Measurements from ENCODE around the gene RBM44. TPM values are rescaled to one million over a fixed set of nuclear protein-coding genes. Genes with fewer than 3 reads are reported as not detected.

The RBM44 gene
- total and polyA plus RNA-seq, 3 experiments from 2014 or later, result 0.07 to 0.63 (median 0.33) TPM

- Histone ChIP-seq H3K36me3 (ENCODE audit: insufficient read depth, low read length) (no peaks in the 10 kb centered on the region), H3K27ac (ENCODE audit: low read depth, low read length) (no peak overlapping the region), H3K4me1 (ENCODE audit: insufficient read depth, low read length) (peaks cover 10% of the 10 kb centered on the region), H3K4me3 (ENCODE audit: low read length) (no peak overlapping the region), H3K27me3 (ENCODE audit: insufficient read depth, low read length, poor library complexity, severe bottlenecking) (no peaks in the 10 kb centered on the region), H3K9me3 (ENCODE audit: low read length) (no peaks in the 10 kb centered on the region)
- Mint-ChIP-seq H3K9me3 (no peaks in the 10 kb centered on the region), H3K4me1 (peaks cover 7 to 19% (median 8%) of the 10 kb centered on the region in 3 donors), H3K27ac (no peak overlapping the region), H3K27me3 (peaks cover 17 to 41% of the 10 kb centered on the region in 2 donors), H3K36me3 (peaks cover 0 to 3% (median 0%) of the 10 kb centered on the region in 3 donors), H3K4me3 (no peak overlapping the region)
- POLR2A ChIA-PET, result no interaction called here
- no peak for DNase-seq
- CTCF ChIA-PET, result no interaction called here
Measured at GRCh38 chr2:237870126-237870525, 71.5 kb downstream of the RBM44 start.

DNA sequence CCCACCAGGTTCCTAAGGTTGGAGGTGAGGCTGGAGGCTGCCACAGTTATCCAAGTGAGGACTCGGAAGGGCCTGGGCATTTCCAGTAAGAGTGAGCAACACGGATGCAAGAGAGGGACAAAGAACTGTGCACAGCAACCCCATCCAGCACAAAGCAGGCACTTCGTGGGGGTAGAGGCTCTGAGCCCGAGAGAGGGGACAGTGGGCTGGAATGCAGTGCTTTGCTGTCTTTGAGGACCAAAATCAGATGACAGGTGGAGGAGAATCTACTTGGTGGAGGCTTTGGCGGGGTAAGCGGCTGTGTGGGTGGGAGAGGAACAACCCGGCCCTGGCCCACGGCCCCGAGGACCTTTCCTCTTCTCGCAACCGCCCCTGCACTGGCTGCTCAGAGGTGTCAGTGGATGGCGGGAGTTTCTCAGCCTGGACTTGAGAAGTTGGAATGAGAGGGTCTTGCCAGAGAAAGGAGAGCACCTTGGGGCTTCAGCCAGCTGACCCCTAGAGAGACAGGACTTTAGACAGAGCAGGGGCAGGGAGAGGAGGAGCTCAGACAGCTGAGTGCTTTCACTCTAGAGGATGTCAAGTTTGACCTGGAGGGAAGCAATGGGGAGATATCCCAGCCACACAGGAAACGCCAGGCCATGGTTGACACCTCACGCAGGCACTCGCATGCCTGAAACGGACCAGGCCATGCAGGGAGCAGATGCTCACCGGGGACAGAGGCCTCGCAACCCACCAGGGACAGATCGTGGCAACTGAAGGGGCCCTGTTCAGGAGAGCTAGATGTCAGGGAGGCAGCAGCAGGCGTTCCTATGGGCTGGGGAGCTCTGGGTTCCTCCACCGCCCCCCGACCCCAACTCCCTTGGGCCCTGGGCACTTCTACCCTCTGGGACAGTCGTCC, 72.4 kb downstream of the RBM44 start:
- Mint-ChIP-seq H3K36me3 (peaks cover 0 to 3% (median 0%) of the 10 kb centered on the region in 3 donors), H3K9me3 (no peaks in the 10 kb centered on the region), H3K4me3 (no peak overlapping the region), H3K27me3 (peaks cover 17 to 41% of the 10 kb centered on the region in 2 donors), H3K27ac (peak overlapping the region in 1 of 8 donors; percentile 66), H3K4me1 (peaks cover 7 to 19% (median 8%) of the 10 kb centered on the region in 3 donors)
- no peak for DNase-seq
- H3K4me1 ChIP-seq (ENCODE audit: insufficient read depth, low read length), result peaks cover 10% of the 10 kb centered on the region
- H3K4me3 ChIP-seq (ENCODE audit: low read length), result no peak overlapping the region
- H3K27me3 ChIP-seq (ENCODE audit: insufficient read depth, low read length, poor library complexity, severe bottlenecking), result no peaks in the 10 kb centered on the region
- no peaks in the 10 kb centered on the region for H3K9me3 ChIP-seq (ENCODE audit: low read length)
- H3K27ac ChIP-seq (ENCODE audit: low read depth, low read length), result no peak overlapping the region
- ChIA-PET CTCF (no interaction called here), POLR2A (no interaction called here)
- no peaks in the 10 kb centered on the region for H3K36me3 ChIP-seq (ENCODE audit: insufficient read depth, low read length)

GRCh38 chr2:237872178-237872887, 73.8 kb downstream of the RBM44 start:
- Mint-ChIP-seq H3K4me1 (peaks cover 7 to 19% (median 8%) of the 10 kb centered on the region in 3 donors), H3K9me3 (no peaks in the 10 kb centered on the region), H3K27me3 (peaks cover 17 to 43% of the 10 kb centered on the region in 2 donors), H3K36me3 (peaks cover 0 to 3% (median 0%) of the 10 kb centered on the region in 3 donors), H3K27ac (no peak overlapping the region), H3K4me3 (no peak overlapping the region)
- H3K36me3 ChIP-seq (ENCODE audit: insufficient read depth, low read length), result no peaks in the 10 kb centered on the region
- peaks cover 10% of the 10 kb centered on the region for H3K4me1 ChIP-seq (ENCODE audit: insufficient read depth, low read length)
- no peaks in the 10 kb centered on the region for H3K27me3 ChIP-seq (ENCODE audit: insufficient read depth, low read length, poor library complexity, severe bottlenecking)
- no peak for DNase-seq
- ChIA-PET CTCF (no interaction called here), POLR2A (no interaction called here)
- H3K4me3 ChIP-seq (ENCODE audit: low read length), result no peak overlapping the region
- no peak overlapping the region for H3K27ac ChIP-seq (ENCODE audit: low read depth, low read length)
- H3K9me3 ChIP-seq (ENCODE audit: low read length), result no peaks in the 10 kb centered on the region

DNA sequence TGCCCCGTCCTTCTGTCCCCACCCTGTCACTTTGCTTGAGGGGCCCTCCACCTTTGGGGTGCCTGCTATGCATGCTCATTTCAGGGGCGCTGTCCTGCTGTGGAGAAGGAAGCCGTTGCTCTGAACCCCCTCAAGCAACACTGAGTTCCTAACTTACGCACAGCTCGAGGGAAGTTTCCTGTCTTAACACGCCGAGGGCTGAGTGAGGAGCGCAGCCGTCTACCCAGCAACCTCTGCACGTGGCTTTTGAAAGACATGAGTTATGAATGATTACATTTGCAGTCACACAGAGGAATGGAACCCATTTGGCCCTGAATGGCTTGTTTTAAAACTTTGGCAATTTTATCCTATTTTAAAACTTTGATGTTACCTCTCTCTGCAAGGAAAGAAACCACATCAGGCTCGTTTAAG, 74.8 kb downstream of the RBM44 start:
- CTCF ChIA-PET, result no interaction called here

GRCh38 chr2:237873897-237874551, 75.4 kb downstream of the RBM44 start:
- Mint-ChIP-seq H3K9me3 (no peaks in the 10 kb centered on the region), H3K27ac (no peak overlapping the region), H3K27me3 (peaks cover 14 to 33% of the 10 kb centered on the region in 2 donors), H3K4me1 (peaks cover 1 to 12% (median 3%) of the 10 kb centered on the region in 3 donors), H3K4me3 (no peak overlapping the region), H3K36me3 (peaks cover 0 to 3% (median 0%) of the 10 kb centered on the region in 3 donors)
- ChIA-PET CTCF (no interaction called here), POLR2A (no interaction called here)
- no peaks in the 10 kb centered on the region for H3K9me3 ChIP-seq (ENCODE audit: low read length)
- H3K27me3 ChIP-seq (ENCODE audit: insufficient read depth, low read length, poor library complexity, severe bottlenecking), result no peaks in the 10 kb centered on the region
- H3K4me1 ChIP-seq (ENCODE audit: insufficient read depth, low read length), result peaks cover 5% of the 10 kb centered on the region
- H3K36me3 ChIP-seq (ENCODE audit: insufficient read depth, low read length), result no peaks in the 10 kb centered on the region
- no peak overlapping the region for H3K27ac ChIP-seq (ENCODE audit: low read depth, low read length)
- DNase-seq, result no peak
- H3K4me3 ChIP-seq (ENCODE audit: low read length), result no peak overlapping the region

More for the DNA sequence above, 74.8 kb downstream of the RBM44 start:
- Histone ChIP-seq H3K4me3 (ENCODE audit: low read length) (no peak overlapping the region), H3K27me3 (ENCODE audit: insufficient read depth, low read length, poor library complexity, severe bottlenecking) (no peaks in the 10 kb centered on the region), H3K9me3 (ENCODE audit: low read length) (no peaks in the 10 kb centered on the region), H3K4me1 (ENCODE audit: insufficient read depth, low read length) (peaks cover 10% of the 10 kb centered on the region), H3K27ac (ENCODE audit: low read depth, low read length) (no peak overlapping the region), H3K36me3 (ENCODE audit: insufficient read depth, low read length) (no peaks in the 10 kb centered on the region)
- Mint-ChIP-seq H3K27me3 (peaks cover 17 to 39% of the 10 kb centered on the region in 2 donors), H3K27ac (peak overlapping the region in 1 of 8 donors; percentile 64), H3K4me3 (no peak overlapping the region), H3K36me3 (peaks cover 0 to 3% (median 0%) of the 10 kb centered on the region in 3 donors), H3K4me1 (peaks cover 7 to 18% (median 7%) of the 10 kb centered on the region in 3 donors), H3K9me3 (no peaks in the 10 kb centered on the region)
- DNase-seq, result peak in 1 of 5 donors; percentile 14
- POLR2A ChIA-PET, result no interaction called here

DNA sequence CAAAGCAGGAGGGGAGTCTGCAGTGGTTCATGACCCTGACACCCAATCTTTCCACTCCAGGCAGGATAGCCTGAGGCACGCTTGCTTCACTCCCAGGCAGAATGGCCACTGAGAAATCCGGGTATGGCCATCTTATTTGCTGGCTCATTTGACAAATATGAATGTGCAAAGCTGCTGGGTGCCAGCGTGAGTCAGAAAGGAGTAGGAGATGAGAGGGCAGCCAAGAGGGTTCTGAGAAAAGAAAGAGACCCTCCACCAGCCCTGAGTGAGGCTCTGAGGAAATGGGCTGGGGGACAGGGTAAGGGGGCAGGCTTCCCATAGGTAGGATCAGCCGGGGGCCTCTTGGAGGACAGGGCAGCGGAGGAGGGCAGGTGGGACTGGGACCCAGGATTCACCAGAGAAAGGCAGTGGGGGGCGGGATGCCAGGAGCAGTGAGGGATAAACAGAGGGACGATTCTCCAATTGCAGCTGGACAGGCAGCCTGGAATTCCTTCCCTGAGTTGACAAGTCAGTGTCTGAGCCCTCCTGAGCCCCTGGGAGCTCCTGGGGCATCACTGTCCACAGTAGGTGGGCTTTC, 76.1 kb downstream of the RBM44 start:
- ChIA-PET CTCF (no interaction called here), POLR2A (no interaction called here)
- H3K27ac ChIP-seq (ENCODE audit: low read depth, low read length), result no peak overlapping the region
- Mint-ChIP-seq H3K9me3 (no peaks in the 10 kb centered on the region), H3K27me3 (peaks cover 11 to 26% of the 10 kb centered on the region in 2 donors), H3K36me3 (peaks cover 0 to 3% (median 0%) of the 10 kb centered on the region in 3 donors), H3K27ac (no peak overlapping the region), H3K4me3 (no peak overlapping the region), H3K4me1 (peaks cover 0 to 8% (median 0%) of the 10 kb centered on the region in 3 donors)
- peaks cover 5% of the 10 kb centered on the region for H3K4me1 ChIP-seq (ENCODE audit: insufficient read depth, low read length)
- no peaks in the 10 kb centered on the region for H3K36me3 ChIP-seq (ENCODE audit: insufficient read depth, low read length)
- no peaks in the 10 kb centered on the region for H3K9me3 ChIP-seq (ENCODE audit: low read length)
- no peaks in the 10 kb centered on the region for H3K27me3 ChIP-seq (ENCODE audit: insufficient read depth, low read length, poor library complexity, severe bottlenecking)
- H3K4me3 ChIP-seq (ENCODE audit: low read length), result no peak overlapping the region
- DNase-seq, result no peak

DNA sequence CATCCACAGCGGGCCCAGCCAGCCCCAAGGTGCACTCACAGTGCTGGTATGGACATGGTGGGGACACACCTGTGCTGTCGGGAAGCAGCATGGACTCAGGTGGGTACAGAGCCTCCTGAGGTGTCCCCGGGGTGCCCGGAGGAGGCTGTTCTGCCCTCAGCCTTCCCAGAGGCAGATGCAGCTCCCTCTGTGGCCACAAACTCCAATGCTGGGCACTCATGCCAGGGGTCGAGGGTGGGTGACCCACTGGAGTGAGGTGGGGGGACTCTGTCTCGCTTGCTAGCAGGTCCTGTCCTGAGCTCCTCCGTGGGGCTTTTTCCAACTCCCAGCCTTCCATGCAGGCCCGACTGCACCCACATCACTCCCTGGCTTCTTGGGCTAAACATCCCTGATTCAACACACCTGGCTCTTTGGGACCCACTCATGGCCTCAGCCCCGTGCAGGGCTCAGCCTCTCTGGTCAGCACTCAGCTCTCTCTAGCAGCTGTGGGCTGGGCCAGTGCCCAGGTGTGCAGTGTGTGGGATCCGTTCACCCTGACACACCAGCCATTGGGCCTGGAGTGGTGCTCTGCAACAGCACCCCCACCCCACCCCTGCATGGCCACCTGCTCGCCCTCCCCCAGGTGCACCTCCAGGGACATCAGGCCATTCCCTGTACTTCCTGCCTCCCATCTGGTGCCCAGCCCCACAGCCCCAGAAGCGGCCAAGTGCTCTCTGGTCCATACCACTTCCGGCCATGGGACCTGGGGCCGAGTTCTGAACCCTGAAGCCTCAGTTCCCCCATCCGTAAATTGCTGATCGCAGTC, 76.9 kb downstream of the RBM44 start:
- Mint-ChIP-seq H3K9me3 (no peaks in the 10 kb centered on the region), H3K27me3 (peaks cover 7 to 21% of the 10 kb centered on the region in 2 donors), H3K4me1 (peaks cover 0 to 8% (median 0%) of the 10 kb centered on the region in 3 donors), H3K27ac (no peak overlapping the region), H3K4me3 (no peak overlapping the region), H3K36me3 (peaks cover 0 to 1% (median 0%) of the 10 kb centered on the region in 3 donors)
- Histone ChIP-seq H3K4me3 (ENCODE audit: low read length) (no peak overlapping the region), H3K36me3 (ENCODE audit: insufficient read depth, low read length) (no peaks in the 10 kb centered on the region), H3K27ac (ENCODE audit: low read depth, low read length) (no peak overlapping the region), H3K4me1 (ENCODE audit: insufficient read depth, low read length) (peaks cover 5% of the 10 kb centered on the region), H3K9me3 (ENCODE audit: low read length) (no peaks in the 10 kb centered on the region), H3K27me3 (ENCODE audit: insufficient read depth, low read length, poor library complexity, severe bottlenecking) (no peaks in the 10 kb centered on the region)
- CTCF ChIA-PET, result no interaction called here
- POLR2A ChIA-PET, result no interaction called here
- DNase-seq, result no peak

All from CD8-positive, alpha-beta memory T cell (primary cell).